A549 (cell line): ENCODE measurements around the gene CRADD. TPM values are rescaled to one million over a fixed set of nuclear protein-coding genes. Genes with fewer than 3 reads are reported as not detected.

Experiments used
- ATAC-seq, 2 experiments: fragments of 200-7000 bp in 1 of 2; fragments of >200 bp in 1 of 2; cut with Nextera tagmentation in 1 of 2; cut with Tn5 transposase in 1 of 2; 3 replicates each; pipeline versions ENCODE4 v1.8.0 to v1.9.1; 2018 to 2020; ENCODE audit warnings: mild to moderate bottlenecking in 1 of 2, moderate library complexity in 1 of 2
- CTCF ChIA-PET: fragments of 300-600 bp; sonication (Branson Sonifier 250); formaldehyde crosslinking; extraction: SDS; loops from one replicate; lab custom pipeline; 2021; ENCODE audit warnings: antibody characterized with exemption, inconsistent platforms; lab: Yijun Ruan, JAX
- POLR2A ChIA-PET: fragments of 350-600 bp; formaldehyde crosslinking; extraction: SDS; loops from one replicate; lab custom pipeline; 2021; ENCODE audit warnings: antibody characterized with exemption, inconsistent platforms; lab: Yijun Ruan, JAX
- DNase-seq, 2 experiments: peaks; one replicate each; pipeline versions ENCODE4 v3.0.0 to v3.0.0-alpha.2; 2011 to 2016; ENCODE audit warnings: low read depth in 1 of 2, low spot score in 1 of 2
- FAIRE-seq: peaks from 2 replicates; lab custom pipeline; 2011; peaks lifted over from hg19 to GRCh38; lab: Jason Lieb, UNC
- H3K27ac ChIP-seq, 2 experiments: fragments of >200 bp; sonication (Bioruptor Twin); formaldehyde crosslinking; 3 replicates each; pipeline ENCODE4 v1.5.1; 2016 to 2017
- H3K4me1 ChIP-seq: fragments of >200 bp; sonication (Bioruptor Twin); formaldehyde crosslinking; 3 replicates; pipeline ENCODE4 v1.6.1; 2016
- H3K4me2 ChIP-seq: fragments of >200 bp; sonication (Bioruptor Twin); formaldehyde crosslinking; 3 replicates; pipeline ENCODE4 v1.6.1; 2016
- H3K4me3 ChIP-seq: fragments of >200 bp; sonication (Bioruptor Twin); formaldehyde crosslinking; 3 replicates; pipeline ENCODE4 v1.5.1; 2016
- H3K9me3 ChIP-seq: fragments of >200 bp; sonication (Bioruptor Twin); formaldehyde crosslinking; 3 replicates; pipeline ENCODE4 v1.6.1; 2016
- CTCF ChIP-seq: fragments of >200 bp; sonication (Bioruptor Twin); formaldehyde crosslinking; IDR thresholded peaks from 3 replicates; pipeline ENCODE4 v1.5.1; 2016
- EHMT2 ChIP-seq: fragments of 200-600 bp; sonication (generic); IDR thresholded peaks from 2 replicates; pipeline ENCODE4 v1.6.1; 2016; ENCODE audit warnings: antibody characterized with exemption, low read depth, mild to moderate bottlenecking, moderate library complexity
- ELK1 ChIP-seq: fragments of 150-350 bp; IDR thresholded peaks from 2 replicates; pipeline ENCODE4 v1.6.1; 2014; ENCODE audit warnings: low read depth, mild to moderate bottlenecking, low read length
- ESRRA ChIP-seq: fragments of 150-350 bp; IDR thresholded peaks from 2 replicates; pipeline ENCODE4 v1.6.1; 2014; ENCODE audit warnings: mild to moderate bottlenecking, low read length, borderline replicate concordance
- FOSB ChIP-seq: fragments of 250-450 bp; sonication (Bioruptor Pico); IDR thresholded peaks from 2 replicates; pipeline ENCODE4 v1.5.0; 2020; ENCODE audit warnings: mild to moderate bottlenecking, moderate library complexity
- FOXS1 ChIP-seq: fragments of 250-450 bp; sonication (Bioruptor Pico); IDR thresholded peaks from 2 replicates; pipeline ENCODE4 v1.5.0; 2020; ENCODE audit warnings: mild to moderate bottlenecking, moderate library complexity
- KDM1A ChIP-seq: fragments of 200-600 bp; sonication (generic); IDR thresholded peaks from 2 replicates; pipeline ENCODE4 v1.6.1; 2016; ENCODE audit warnings: low read depth, mild to moderate bottlenecking
- MAFK ChIP-seq: fragments of 450-650 bp; IDR thresholded peaks from 2 replicates; pipeline ENCODE4 v1.6.1; 2014; ENCODE audit not compliant: partially characterized antibody
- MAZ ChIP-seq: fragments of 150-350 bp; IDR thresholded peaks from 2 replicates; pipeline ENCODE4 v1.6.1; 2014; ENCODE audit warnings: antibody characterized with exemption, low read depth, low read length, borderline replicate concordance
- POLR2AphosphoS2 ChIP-seq: conservative IDR thresholded peaks from 2 replicates; pipeline ENCODE4 v1.6.1; 2012; ENCODE audit warnings: low read length, improper control_type of control experiment, inconsistent platforms
- RAD21 ChIP-seq, 2 experiments: fragments of >200 bp in 1 of 2; sonication (Bioruptor Twin) in 1 of 2; formaldehyde crosslinking in 1 of 2; IDR thresholded peaks in 1 of 2; conservative IDR thresholded peaks in 1 of 2; 2 replicates in 1 of 2; 3 replicates in 1 of 2; pipeline ENCODE4 v1.6.1; 2012 to 2018; ENCODE audit warnings: inconsistent platforms in 1 of 2
- SMC3 ChIP-seq: fragments of >200 bp; sonication (Bioruptor Twin); formaldehyde crosslinking; IDR thresholded peaks from 3 replicates; pipeline ENCODE4 v1.6.1; 2018; ENCODE audit warnings: inconsistent platforms
- SREBF2 ChIP-seq: fragments of 450-650 bp; IDR thresholded peaks from 2 replicates; pipeline ENCODE4 v1.6.1; 2014; ENCODE audit warnings: mild to moderate bottlenecking, moderate library complexity
- WGBS: methylation state at CpG from one replicate; pipeline ENCODE4 v1.1.6; 2017; ENCODE audit errors: missing lambda C conversion rate; 5-methylcytosine and 5-hydroxymethylcytosine counted together
- polyA plus RNA-seq, 4 experiments: library from polyadenylated mRNA; depleted of rRNA in 3 of 4; stranded (reverse); fragments of >200 nt; fragmentation: RNase III in 1 of 4; extraction: RNeasy Plus Mini Kit Qiagen cat#74134 plus additional on column Dnase treatment in 1 of 4; gene quantifications; 2 replicates in 3 of 4; 3 replicates in 1 of 4; pipeline ENCODE4 v1.2.3, GENCODE V29; 2011 to 2017

The CRADD gene
- polyA plus RNA-seq, 2 of the 4 experiments (the other 2 are of a cell fraction) = 13.2 to 23.0 TPM

GRCh38 chr12:93766796-93767523 is 89.8 kb downstream of the CRADD start:
- POLR2A ChIA-PET = interaction anchor here (2.2 kb wide), 1 partner anchor 334 kb away, joined by 8 read pairs; no protein-coding TSS in a partner anchor
- FAIRE-seq (peak; percentile 86), ATAC-seq (peak; percentile 83 to 93), DNase-seq (peak; percentile 53 to 66)
- H3K9me3 ChIP-seq = no peaks in the 10 kb centered on the region
- peak overlapping the region; percentile 27; the same call in 2 of the 3 replicates for H3K4me2 ChIP-seq
- H3K4me1 ChIP-seq = peaks cover 15% of the 10 kb centered on the region
- no peak overlapping the region for H3K4me3 ChIP-seq
- CTCF ChIA-PET = interaction anchor here (0.6 to 6.5 kb wide), 31 partner anchors 8 to 356 kb away, joined by 3 to 153 read pairs (median 4); no protein-coding TSS in a partner anchor
- 32% methylated on average over 6 of the region's 6 CpGs for WGBS
- peak overlapping the region; percentile 29 to 58; a peak in 4 of 6 replicates for H3K27ac ChIP-seq
- TF ChIP-seq FOXS1 (CRISPR knock-in tag) (0 out of 2 replicates have a peak, but pooled peaks have one; percentile 39), CTCF (peak; percentile 82), POLR2AphosphoS2 (no peak), ESRRA (no peak), SMC3 (peak; percentile 91), RAD21 (conservative IDR thresholded peaks at IDR 0.05 in 1 of 2, IDR thresholded peaks at IDR 0.05 in 1 of 2) (peak; percentile 89 to 95)

- ChIA-PET POLR2A (interaction anchor here (2.2 kb wide), 1 partner anchor 334 kb away, joined by 8 read pairs; no protein-coding TSS in a partner anchor), CTCF (interaction anchor here (0.6 to 6.5 kb wide), 26 partner anchors 10 to 356 kb away, joined by 3 to 153 read pairs (median 4); no protein-coding TSS in a partner anchor)
- FAIRE-seq (no peak), DNase-seq (no peak), ATAC-seq (peak in 1 of 2 experiments; percentile 55; a peak in 3 of 6 replicates)
- no peak overlapping the region for H3K4me3 ChIP-seq
- peak overlapping the region; percentile 15; the same call in 1 of the 3 replicates for H3K4me2 ChIP-seq
- H3K9me3 ChIP-seq = no peaks in the 10 kb centered on the region
- peak overlapping the region; percentile 29 to 58; a peak in 4 of 6 replicates for H3K27ac ChIP-seq
- H3K4me1 ChIP-seq = peaks cover 14% of the 10 kb centered on the region
- TF ChIP-seq RAD21 (conservative IDR thresholded peaks at IDR 0.05 in 1 of 2, IDR thresholded peaks at IDR 0.05 in 1 of 2) = 0 out of 5 replicates have a peak, but pooled peaks of 1 of the 2 experiments have one; percentile 12
- TF ChIP-seq ELK1 = no peak
- TF ChIP-seq MAFK = peak; percentile 63
- no peak for TF ChIP-seq SREBF2
- TF ChIP-seq KDM1A = 0 out of 2 replicates have a peak, but pooled peaks have one; percentile 60
- no peak for TF ChIP-seq FOSB (CRISPR knock-in tag)
Observed at GRCh38 chr12:93767524-93767863, 90.3 kb downstream of the CRADD start.

DNA sequence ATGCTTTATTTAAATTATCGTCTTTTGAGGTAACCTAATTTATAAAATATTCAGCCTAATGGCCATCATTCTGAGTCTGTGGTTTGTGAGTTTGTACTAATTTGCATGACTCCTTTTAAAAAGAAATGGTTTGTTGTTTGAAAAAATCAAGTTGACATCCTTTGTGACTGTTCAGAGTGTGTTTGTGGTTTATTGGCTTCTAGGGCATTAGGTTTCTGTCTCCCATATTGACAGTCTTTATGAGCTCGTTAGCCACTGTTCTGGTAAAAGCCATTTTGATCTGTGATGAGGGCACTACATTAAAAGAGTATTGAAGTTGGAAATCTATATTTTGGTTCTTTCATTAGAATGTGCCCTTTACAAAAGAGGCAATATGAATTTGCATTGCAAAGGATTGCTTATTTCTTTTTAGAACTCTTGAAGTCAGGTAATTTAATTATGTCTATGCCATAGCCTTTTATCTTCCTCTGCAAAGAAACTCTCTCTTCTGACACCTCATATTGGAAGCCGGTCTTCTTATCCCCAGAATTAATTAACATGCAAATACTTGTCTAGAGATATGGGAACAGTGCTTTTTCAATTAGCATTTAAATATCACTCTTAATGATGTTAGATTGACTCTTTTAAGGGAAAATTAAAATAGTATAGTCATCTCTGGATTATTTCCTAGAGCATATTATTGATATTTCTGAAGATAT is 95.0 kb downstream of the CRADD start:
- Histone ChIP-seq H3K4me3 (no peak overlapping the region), H3K4me1 (peaks cover 20% of the 10 kb centered on the region), H3K4me2 (no peak overlapping the region)
- DNase-seq (no peak), FAIRE-seq (no peak)
- ChIA-PET POLR2A (no interaction called here), CTCF (interaction anchor here (1.7 kb wide), 1 partner anchor 329 kb away, joined by 13 read pairs; no protein-coding TSS in a partner anchor)
- TF ChIP-seq MAZ (no peak), SREBF2 (no peak), EHMT2 (no peak), CTCF (no peak)
- TF ChIP-seq, all 56 proteins: peak for 0
- WGBS = 88% methylated on average over 3 of the region's 3 CpGs
- Histone ChIP-seq H3K9me3 (no peaks in the 10 kb centered on the region), H3K27ac (0 out of 6 replicates have a peak overlapping the region, but pooled peaks of 1 of the 2 experiments have one; percentile 32)
- ATAC-seq = no peak
